HepG2 (cell line): ENCODE data around the gene GALNT8. TPM values are rescaled to one million over a fixed set of nuclear protein-coding genes. Genes with fewer than 3 reads are reported as not detected.

ENCODE experiments used
- ATAC-seq: fragments of 200-7000 bp; cut with Tn5 transposase; 3 replicates; pipeline ENCODE4 v1.9.1; 2020; ENCODE audit warnings: mild to moderate bottlenecking, moderate library complexity
- BruUV-seq: library from RNA; stranded (reverse); fragments of 400-500 nt; replicated peaks from 2 replicates; lab custom pipeline; 2021; lab: Mats Ljungman, UMichigan
- CTCF ChIA-PET: fragments of 300-600 bp; formaldehyde crosslinking; extraction: SDS; loops from one replicate; lab custom pipeline; 2021; ENCODE audit warnings: low total read pairs, inconsistent platforms, low intra/inter-chr PET ratio; lab: Yijun Ruan, JAX
- POLR2A ChIA-PET: fragments of 350-600 bp; sonication (Branson Sonifier 250); formaldehyde crosslinking; loops from one replicate; lab custom pipeline; 2020; ENCODE audit warnings: antibody characterized with exemption, inconsistent platforms; lab: Yijun Ruan, JAX
- DNase-seq: peaks from one replicate; pipeline ENCODE4 v3.0.0-alpha.2; 2015; ENCODE audit warnings: low spot score
- FAIRE-seq: peaks from 3 replicates; lab custom pipeline; 2011; peaks lifted over from hg19 to GRCh38; lab: Jason Lieb, UNC
- H2AFZ ChIP-seq: one replicate; pipeline ENCODE4 v1.6.1; 2011; ENCODE audit warnings: low read length, inconsistent platforms
- H3K27ac ChIP-seq: fragments of 300-600 bp; 3 replicates; pipeline ENCODE4 v1.8.0; 2011; ENCODE audit warnings: mixed run types, mild to moderate bottlenecking, mixed read lengths, low read length, inconsistent platforms; ENCODE audit not compliant: insufficient read depth; ENCODE audit errors: extremely low read length
- H3K27me3 ChIP-seq, 2 experiments: fragments of 200-600 bp in 1 of 2; 2 replicates in 1 of 2; 3 replicates in 1 of 2; pipeline versions ENCODE4 v1.6.0 to v1.8.0; 2011; ENCODE audit warnings: low read length in 2 of 2, mild to moderate bottlenecking in 2 of 2, moderate library complexity in 2 of 2, inconsistent platforms in 1 of 2; ENCODE audit not compliant: insufficient read depth in 2 of 2, control insufficient read depth in 1 of 2
- H3K36me3 ChIP-seq, 2 experiments: fragments of 200-600 bp in 1 of 2; replicated peaks in 1 of 2; 2 replicates in 1 of 2; 3 replicates in 1 of 2; pipeline versions ENCODE4 v1.5.1 to v1.8.0; 2011; ENCODE audit warnings: low read length in 2 of 2, inconsistent platforms in 1 of 2; ENCODE audit not compliant: insufficient read depth in 2 of 2, control insufficient read depth in 1 of 2
- H3K4me1 ChIP-seq: 2 replicates; pipeline ENCODE4 v1.5.1; 2012; ENCODE audit warnings: low read length, inconsistent platforms; ENCODE audit not compliant: insufficient read depth
- H3K4me2 ChIP-seq: 2 replicates; pipeline ENCODE4 v1.6.0; 2011; ENCODE audit warnings: low read depth, low read length, inconsistent platforms
- H3K4me3 ChIP-seq, 3 experiments: fragments of 200-600 bp in 1 of 3; sonication (generic), shearing (Covaris generic) in 1 of 3; replicated peaks in 1 of 3; 2 replicates each; pipeline ENCODE4 v1.5.1; 2011 to 2016; ENCODE audit warnings: low read length in 3 of 3, inconsistent platforms in 2 of 3, low read depth in 2 of 3, mild to moderate bottlenecking in 2 of 3, control low read depth in 1 of 3, mixed read lengths in 1 of 3; ENCODE audit not compliant: insufficient read depth in 1 of 3
- H3K79me2 ChIP-seq: one replicate; pipeline ENCODE4 v1.6.1; 2011; ENCODE audit warnings: low read length, inconsistent platforms; ENCODE audit not compliant: insufficient read depth
- H3K9ac ChIP-seq: 2 replicates; pipeline ENCODE4 v1.6.0; 2011; ENCODE audit warnings: mild to moderate bottlenecking, low read depth, low read length, inconsistent platforms; ENCODE audit not compliant: insufficient read depth
- H3K9me3 ChIP-seq: 2 replicates; pipeline ENCODE4 v1.5.1; 2012; ENCODE audit warnings: mild to moderate bottlenecking, low read length
- H4K20me1 ChIP-seq: 2 replicates; pipeline ENCODE4 v1.6.0; 2011; ENCODE audit warnings: inconsistent platforms, mild to moderate bottlenecking, low read length, moderate library complexity; ENCODE audit not compliant: insufficient read depth
- NCOA2 ChIP-seq: sonication (generic); formaldehyde crosslinking; IDR thresholded peaks from 2 replicates; pipeline ENCODE4 v1.8.0; 2022; ENCODE audit warnings: inconsistent platforms
- NFIB ChIP-seq: sonication (generic); formaldehyde crosslinking; IDR thresholded peaks from 2 replicates; pipeline ENCODE4 v1.9.0; 2021; ENCODE audit warnings: missing genetic modification reagents, mild to moderate bottlenecking, borderline replicate concordance
- NFYC ChIP-seq: IDR thresholded peaks from 2 replicates; pipeline ENCODE4 v1.6.1; 2016; ENCODE audit warnings: missing genetic modification reagents, missing compliant biosample characterization
- NR2F2 ChIP-seq: IDR thresholded peaks from 2 replicates; pipeline ENCODE4 v1.6.1; 2012; ENCODE audit warnings: low read depth, inconsistent platforms, borderline replicate concordance
- SP2 ChIP-seq: sonication (generic); formaldehyde crosslinking; IDR thresholded peaks from 2 replicates; pipeline ENCODE4 v1.5.1; 2020; ENCODE audit warnings: mild to moderate bottlenecking, missing genetic modification reagents
- ZNF292 ChIP-seq: sonication (generic); formaldehyde crosslinking; IDR thresholded peaks from 2 replicates; pipeline ENCODE4 v1.8.1; 2022; ENCODE audit warnings: mild to moderate bottlenecking, low read depth, missing genetic modification reagents, borderline replicate concordance
- WGBS: methylation state at CpG from one replicate; pipeline ENCODE4 v1.1.6; 2017; ENCODE audit warnings: low lambda C conversion rate; 5-methylcytosine and 5-hydroxymethylcytosine counted together
- in situ Hi-C: cut with HindIII; loops from 2 replicates; pipeline ENCODE4 v1.10.0; 2017; ENCODE audit warnings: low pct_unique_long_range_greater_than_20kb; ENCODE audit not compliant: extremely low pct_ligation_motif_present
- intact Hi-C: fragments of 100-400 bp; cut with micrococcal nuclease; formaldehyde crosslinking; loops from one replicate; pipeline ENCODE4 v1.10.0; 2022; ENCODE audit not compliant: unreplicated experiment
- polyA plus RNA-seq, 8 experiments: library from polyadenylated mRNA; depleted of rRNA in 3 of 8; stranded (reverse) in 7 of 8; unstranded in 1 of 8; fragments of >200 nt; fragmentation: Illumina TruSeq in 4 of 8; extraction: Trizol in 4 of 8; gene quantifications; 2 replicates each; pipeline versions ENCODE4 v1.2.1 to v1.2.3, GENCODE V29; 2011 to 2016; ENCODE audit warnings: low read depth in 4 of 8, missing spikeins in 1 of 8, mixed read lengths in 1 of 8; ENCODE audit not compliant: insufficient read depth in 1 of 8
- total RNA-seq, 5 experiments: library from RNA; depleted of rRNA; stranded (reverse); fragments of >200 nt; fragmentation: Illumina TruSeq; extraction: Trizol; gene quantifications; 2 replicates each; pipeline ENCODE4 v1.2.3, GENCODE V29; 2016; ENCODE audit warnings: low read depth in 1 of 5
- TF ChIP-seq, protein P1 (sequence below): IDR thresholded peaks from 2 replicates; pipeline ENCODE4 v1.6.1; 2016
- TF ChIP-seq, protein P2 (sequence below): sonication (generic); formaldehyde crosslinking; IDR thresholded peaks from 2 replicates; pipeline ENCODE4 v1.4.0; 2020; ENCODE audit warnings: missing genetic modification reagents
- TF ChIP-seq, protein P3 (sequence below): sonication (generic); formaldehyde crosslinking; IDR thresholded peaks from 2 replicates; pipeline ENCODE4 v1.9.0; 2021; ENCODE audit warnings: missing genetic modification reagents, borderline replicate concordance
- TF ChIP-seq, protein P4 (sequence below): IDR thresholded peaks from 2 replicates; pipeline ENCODE4 v1.6.1; 2012; ENCODE audit warnings: low read length, improper control_type of control experiment
- TF ChIP-seq, protein P5 (sequence below): sonication (generic); formaldehyde crosslinking; IDR thresholded peaks from 2 replicates; pipeline ENCODE4 v1.4.0; 2020; ENCODE audit warnings: missing genetic modification reagents

Gene GALNT8
- total and polyA plus RNA-seq, 2 of the 13 experiments (the other 11 are each of a cell fraction or from before 2014, with no cell fraction given) = 0.45 TPM; not detected in 1

DNA sequence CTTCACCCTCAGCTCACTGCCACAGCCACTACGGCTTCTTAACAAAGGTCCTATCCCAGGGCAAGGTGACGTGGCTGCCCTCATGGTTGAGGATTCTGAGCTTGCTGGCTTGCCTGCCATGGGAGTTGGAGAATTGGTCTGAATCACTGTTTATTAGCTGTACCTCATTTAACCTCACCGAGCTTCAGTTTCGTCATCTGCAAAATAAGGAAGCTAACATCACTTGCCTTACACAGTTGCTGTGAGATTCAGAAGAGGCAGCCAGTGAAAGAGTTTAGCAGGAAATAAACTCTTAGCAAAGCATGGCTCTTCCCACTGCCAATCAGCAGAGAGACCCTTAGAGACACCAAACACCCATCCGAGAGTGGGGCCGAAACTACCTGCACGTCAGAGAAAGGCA lies 99.5 kb downstream of the GALNT8 start (continued):
- TF ChIP-seq, protein P1, sequence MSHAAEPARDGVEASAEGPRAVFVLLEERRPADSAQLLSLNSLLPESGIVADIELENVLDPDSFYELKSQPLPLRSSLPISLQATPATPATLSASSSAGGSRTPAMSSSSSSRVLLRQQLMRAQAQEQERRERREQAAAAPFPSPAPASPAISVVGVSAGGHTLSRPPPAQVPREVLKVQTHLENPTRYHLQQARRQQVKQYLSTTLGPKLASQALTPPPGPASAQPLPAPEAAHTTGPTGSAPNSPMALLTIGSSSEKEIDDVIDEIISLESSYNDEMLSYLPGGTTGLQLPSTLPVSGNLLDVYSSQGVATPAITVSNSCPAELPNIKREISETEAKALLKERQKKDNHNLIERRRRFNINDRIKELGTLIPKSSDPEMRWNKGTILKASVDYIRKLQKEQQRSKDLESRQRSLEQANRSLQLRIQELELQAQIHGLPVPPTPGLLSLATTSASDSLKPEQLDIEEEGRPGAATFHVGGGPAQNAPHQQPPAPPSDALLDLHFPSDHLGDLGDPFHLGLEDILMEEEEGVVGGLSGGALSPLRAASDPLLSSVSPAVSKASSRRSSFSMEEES (CRISPR knock-in tag) = no peak

DNA sequence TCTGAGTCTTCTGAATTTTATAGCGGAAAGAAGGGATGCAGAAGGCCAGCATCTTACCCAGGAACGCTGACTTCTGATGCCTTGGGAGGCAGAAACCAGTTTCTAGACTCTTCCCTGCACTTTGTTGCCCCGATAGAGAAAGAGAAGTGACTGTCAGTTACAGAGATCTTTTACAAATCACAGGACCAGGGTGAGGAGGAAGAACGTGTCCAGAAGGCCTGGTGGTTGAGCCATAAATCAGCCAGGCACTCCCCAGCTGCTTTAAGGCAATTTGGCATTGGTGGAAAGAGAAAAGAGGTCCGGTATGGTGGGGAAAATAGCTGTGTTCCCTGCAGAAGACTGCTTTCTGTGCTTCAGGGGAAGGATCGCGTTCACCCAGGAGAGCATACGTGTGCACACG lies 100.8 kb downstream of the GALNT8 start:
- WGBS = 3% methylated on average over 9 of the region's 9 CpGs
- no peak overlapping the region for H3K4me2 ChIP-seq
- no peaks in the 10 kb centered on the region for H3K79me2 ChIP-seq
- H3K4me1 ChIP-seq = no peaks in the 10 kb centered on the region
- no peak overlapping the region for H2AFZ ChIP-seq
- POLR2A ChIA-PET = no interaction called here
- BruUV-seq = no TSS peak
- in situ Hi-C loops = no loop called here
- H3K36me3 ChIP-seq = no peaks in the 10 kb centered on the region
- no peaks in the 10 kb centered on the region for H4K20me1 ChIP-seq
- no peak overlapping the region for H3K4me3 ChIP-seq
- FAIRE-seq (no peak), DNase-seq (no peak), ATAC-seq (no peak)
- peaks cover 4 to 29% of the 10 kb centered on the region in 2 experiments; a peak in 4 of 5 replicates for H3K27me3 ChIP-seq
- CTCF ChIA-PET = no interaction called here
- no peak overlapping the region for H3K9ac ChIP-seq
- H3K27ac ChIP-seq = no peak overlapping the region
- H3K9me3 ChIP-seq = no peaks in the 10 kb centered on the region
- intact Hi-C loops = no loop called here
- TF ChIP-seq NFIB (CRISPR knock-in tag) (no peak), NR2F2 (no peak), ZNF292 (no peak), NFYC (CRISPR knock-in tag) (no peak), NCOA2 (CRISPR knock-in tag) (no peak), SP2 (CRISPR knock-in tag) (no peak)
- TF ChIP-seq, protein P2, sequence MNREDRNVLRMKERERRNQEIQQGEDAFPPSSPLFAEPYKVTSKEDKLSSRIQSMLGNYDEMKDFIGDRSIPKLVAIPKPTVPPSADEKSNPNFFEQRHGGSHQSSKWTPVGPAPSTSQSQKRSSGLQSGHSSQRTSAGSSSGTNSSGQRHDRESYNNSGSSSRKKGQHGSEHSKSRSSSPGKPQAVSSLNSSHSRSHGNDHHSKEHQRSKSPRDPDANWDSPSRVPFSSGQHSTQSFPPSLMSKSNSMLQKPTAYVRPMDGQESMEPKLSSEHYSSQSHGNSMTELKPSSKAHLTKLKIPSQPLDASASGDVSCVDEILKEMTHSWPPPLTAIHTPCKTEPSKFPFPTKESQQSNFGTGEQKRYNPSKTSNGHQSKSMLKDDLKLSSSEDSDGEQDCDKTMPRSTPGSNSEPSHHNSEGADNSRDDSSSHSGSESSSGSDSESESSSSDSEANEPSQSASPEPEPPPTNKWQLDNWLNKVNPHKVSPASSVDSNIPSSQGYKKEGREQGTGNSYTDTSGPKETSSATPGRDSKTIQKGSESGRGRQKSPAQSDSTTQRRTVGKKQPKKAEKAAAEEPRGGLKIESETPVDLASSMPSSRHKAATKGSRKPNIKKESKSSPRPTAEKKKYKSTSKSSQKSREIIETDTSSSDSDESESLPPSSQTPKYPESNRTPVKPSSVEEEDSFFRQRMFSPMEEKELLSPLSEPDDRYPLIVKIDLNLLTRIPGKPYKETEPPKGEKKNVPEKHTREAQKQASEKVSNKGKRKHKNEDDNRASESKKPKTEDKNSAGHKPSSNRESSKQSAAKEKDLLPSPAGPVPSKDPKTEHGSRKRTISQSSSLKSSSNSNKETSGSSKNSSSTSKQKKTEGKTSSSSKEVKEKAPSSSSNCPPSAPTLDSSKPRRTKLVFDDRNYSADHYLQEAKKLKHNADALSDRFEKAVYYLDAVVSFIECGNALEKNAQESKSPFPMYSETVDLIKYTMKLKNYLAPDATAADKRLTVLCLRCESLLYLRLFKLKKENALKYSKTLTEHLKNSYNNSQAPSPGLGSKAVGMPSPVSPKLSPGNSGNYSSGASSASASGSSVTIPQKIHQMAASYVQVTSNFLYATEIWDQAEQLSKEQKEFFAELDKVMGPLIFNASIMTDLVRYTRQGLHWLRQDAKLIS (CRISPR knock-in tag) = no peak
- TF ChIP-seq, protein P3, sequence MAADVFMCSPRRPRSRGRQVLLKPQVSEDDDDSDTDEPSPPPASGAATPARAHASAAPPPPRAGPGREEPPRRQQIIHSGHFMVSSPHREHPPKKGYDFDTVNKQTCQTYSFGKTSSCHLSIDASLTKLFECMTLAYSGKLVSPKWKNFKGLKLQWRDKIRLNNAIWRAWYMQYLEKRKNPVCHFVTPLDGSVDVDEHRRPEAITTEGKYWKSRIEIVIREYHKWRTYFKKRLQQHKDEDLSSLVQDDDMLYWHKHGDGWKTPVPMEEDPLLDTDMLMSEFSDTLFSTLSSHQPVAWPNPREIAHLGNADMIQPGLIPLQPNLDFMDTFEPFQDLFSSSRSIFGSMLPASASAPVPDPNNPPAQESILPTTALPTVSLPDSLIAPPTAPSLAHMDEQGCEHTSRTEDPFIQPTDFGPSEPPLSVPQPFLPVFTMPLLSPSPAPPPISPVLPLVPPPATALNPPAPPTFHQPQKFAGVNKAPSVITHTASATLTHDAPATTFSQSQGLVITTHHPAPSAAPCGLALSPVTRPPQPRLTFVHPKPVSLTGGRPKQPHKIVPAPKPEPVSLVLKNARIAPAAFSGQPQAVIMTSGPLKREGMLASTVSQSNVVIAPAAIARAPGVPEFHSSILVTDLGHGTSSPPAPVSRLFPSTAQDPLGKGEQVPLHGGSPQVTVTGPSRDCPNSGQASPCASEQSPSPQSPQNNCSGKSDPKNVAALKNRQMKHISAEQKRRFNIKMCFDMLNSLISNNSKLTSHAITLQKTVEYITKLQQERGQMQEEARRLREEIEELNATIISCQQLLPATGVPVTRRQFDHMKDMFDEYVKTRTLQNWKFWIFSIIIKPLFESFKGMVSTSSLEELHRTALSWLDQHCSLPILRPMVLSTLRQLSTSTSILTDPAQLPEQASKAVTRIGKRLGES = no peak
- TF ChIP-seq, protein P4, sequence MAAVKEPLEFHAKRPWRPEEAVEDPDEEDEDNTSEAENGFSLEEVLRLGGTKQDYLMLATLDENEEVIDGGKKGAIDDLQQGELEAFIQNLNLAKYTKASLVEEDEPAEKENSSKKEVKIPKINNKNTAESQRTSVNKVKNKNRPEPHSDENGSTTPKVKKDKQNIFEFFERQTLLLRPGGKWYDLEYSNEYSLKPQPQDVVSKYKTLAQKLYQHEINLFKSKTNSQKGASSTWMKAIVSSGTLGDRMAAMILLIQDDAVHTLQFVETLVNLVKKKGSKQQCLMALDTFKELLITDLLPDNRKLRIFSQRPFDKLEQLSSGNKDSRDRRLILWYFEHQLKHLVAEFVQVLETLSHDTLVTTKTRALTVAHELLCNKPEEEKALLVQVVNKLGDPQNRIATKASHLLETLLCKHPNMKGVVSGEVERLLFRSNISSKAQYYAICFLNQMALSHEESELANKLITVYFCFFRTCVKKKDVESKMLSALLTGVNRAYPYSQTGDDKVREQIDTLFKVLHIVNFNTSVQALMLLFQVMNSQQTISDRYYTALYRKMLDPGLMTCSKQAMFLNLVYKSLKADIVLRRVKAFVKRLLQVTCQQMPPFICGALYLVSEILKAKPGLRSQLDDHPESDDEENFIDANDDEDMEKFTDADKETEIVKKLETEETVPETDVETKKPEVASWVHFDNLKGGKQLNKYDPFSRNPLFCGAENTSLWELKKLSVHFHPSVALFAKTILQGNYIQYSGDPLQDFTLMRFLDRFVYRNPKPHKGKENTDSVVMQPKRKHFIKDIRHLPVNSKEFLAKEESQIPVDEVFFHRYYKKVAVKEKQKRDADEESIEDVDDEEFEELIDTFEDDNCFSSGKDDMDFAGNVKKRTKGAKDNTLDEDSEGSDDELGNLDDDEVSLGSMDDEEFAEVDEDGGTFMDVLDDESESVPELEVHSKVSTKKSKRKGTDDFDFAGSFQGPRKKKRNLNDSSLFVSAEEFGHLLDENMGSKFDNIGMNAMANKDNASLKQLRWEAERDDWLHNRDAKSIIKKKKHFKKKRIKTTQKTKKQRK = no peak
- TF ChIP-seq, protein P5, sequence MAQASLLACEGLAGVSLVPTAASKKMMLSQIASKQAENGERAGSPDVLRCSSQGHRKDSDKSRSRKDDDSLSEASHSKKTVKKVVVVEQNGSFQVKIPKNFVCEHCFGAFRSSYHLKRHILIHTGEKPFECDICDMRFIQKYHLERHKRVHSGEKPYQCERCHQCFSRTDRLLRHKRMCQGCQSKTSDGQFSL (CRISPR knock-in tag) = no peak
